ENCODE measurements around the gene BMP6.

DNA sequence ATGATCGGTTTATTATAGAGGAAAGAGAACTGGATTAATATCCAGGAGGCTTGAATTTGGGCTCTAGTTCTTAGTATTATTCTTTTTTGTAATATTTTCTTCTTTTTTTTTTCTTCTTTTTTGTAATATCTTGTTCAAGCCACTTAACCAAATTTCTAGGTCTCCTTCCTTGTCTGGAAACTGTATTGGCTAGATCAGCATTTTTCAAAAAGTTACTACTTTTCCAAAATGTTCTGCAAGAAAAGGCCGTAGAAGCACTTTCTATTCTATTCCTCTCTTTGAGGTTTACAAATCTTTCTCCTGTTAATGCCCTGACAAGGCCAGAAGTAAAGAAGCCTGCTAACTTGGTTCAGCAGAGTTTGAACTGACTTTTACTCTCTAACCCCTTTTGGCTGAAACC is 12.0 kb downstream of the BMP6 start:
- TF ChIP-seq RFX5 (IDR thresholded peaks at IDR 0.05) (no peak), ZNF302 (CRISPR knock-in tag; IDR thresholded peaks at IDR 0.05) (no peak), MAX (IDR thresholded peaks at IDR 0.05) (no peak), PHF8 (IDR thresholded peaks at IDR 0.05; ENCODE audit: borderline replicate concordance, low read depth) (no peak), POLR2A (IDR thresholded peaks at IDR 0.05; ENCODE audit: low read length) (no peak), CBX8 (IDR thresholded peaks at IDR 0.05) (no peak)
- TF ChIP-seq, protein P1, sequence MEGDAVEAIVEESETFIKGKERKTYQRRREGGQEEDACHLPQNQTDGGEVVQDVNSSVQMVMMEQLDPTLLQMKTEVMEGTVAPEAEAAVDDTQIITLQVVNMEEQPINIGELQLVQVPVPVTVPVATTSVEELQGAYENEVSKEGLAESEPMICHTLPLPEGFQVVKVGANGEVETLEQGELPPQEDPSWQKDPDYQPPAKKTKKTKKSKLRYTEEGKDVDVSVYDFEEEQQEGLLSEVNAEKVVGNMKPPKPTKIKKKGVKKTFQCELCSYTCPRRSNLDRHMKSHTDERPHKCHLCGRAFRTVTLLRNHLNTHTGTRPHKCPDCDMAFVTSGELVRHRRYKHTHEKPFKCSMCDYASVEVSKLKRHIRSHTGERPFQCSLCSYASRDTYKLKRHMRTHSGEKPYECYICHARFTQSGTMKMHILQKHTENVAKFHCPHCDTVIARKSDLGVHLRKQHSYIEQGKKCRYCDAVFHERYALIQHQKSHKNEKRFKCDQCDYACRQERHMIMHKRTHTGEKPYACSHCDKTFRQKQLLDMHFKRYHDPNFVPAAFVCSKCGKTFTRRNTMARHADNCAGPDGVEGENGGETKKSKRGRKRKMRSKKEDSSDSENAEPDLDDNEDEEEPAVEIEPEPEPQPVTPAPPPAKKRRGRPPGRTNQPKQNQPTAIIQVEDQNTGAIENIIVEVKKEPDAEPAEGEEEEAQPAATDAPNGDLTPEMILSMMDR (IDR thresholded peaks at IDR 0.05) = no peak
